D721Med (cell line): Measurements from ENCODE around the gene TTLL8.

Experiments used
- DNase-seq: peaks from one replicate; pipeline ENCODE4 v3.0.0; 2011; ENCODE audit warnings: low spot score; ENCODE audit not compliant: insufficient read length
- FAIRE-seq: peaks from 2 replicates; lab custom pipeline; 2011; peaks lifted over from hg19 to GRCh38; lab: Jason Lieb, UNC
- TF ChIP-seq, protein P1 (sequence below): IDR thresholded peaks from 2 replicates; pipeline ENCODE4 v1.5.1; 2012; ENCODE audit warnings: mild to moderate bottlenecking, control low read depth; ENCODE audit not compliant: insufficient read depth; ENCODE audit errors: missing control alignments

The TTLL8 gene

DNA sequence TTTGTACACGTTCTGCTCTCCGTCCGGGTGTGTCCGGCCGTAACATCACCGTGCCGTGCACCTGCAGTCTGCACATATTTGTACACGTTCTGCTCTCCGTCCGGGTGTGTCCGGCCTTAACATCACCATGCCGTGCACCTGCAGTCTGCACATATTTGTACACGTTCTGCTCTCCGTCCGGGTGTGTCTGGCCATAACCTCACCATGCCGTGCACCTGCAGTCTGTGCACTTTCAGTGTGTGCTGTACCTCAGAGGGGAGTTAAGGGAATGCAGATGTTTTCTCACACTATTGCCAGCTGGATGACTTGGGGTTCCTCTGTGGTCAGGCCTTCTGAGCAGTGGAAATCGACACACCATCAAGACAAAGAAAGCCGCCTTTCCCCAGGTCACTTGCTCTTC lies 4.2 kb downstream of the TTLL8 start:
- TF ChIP-seq, protein P1, sequence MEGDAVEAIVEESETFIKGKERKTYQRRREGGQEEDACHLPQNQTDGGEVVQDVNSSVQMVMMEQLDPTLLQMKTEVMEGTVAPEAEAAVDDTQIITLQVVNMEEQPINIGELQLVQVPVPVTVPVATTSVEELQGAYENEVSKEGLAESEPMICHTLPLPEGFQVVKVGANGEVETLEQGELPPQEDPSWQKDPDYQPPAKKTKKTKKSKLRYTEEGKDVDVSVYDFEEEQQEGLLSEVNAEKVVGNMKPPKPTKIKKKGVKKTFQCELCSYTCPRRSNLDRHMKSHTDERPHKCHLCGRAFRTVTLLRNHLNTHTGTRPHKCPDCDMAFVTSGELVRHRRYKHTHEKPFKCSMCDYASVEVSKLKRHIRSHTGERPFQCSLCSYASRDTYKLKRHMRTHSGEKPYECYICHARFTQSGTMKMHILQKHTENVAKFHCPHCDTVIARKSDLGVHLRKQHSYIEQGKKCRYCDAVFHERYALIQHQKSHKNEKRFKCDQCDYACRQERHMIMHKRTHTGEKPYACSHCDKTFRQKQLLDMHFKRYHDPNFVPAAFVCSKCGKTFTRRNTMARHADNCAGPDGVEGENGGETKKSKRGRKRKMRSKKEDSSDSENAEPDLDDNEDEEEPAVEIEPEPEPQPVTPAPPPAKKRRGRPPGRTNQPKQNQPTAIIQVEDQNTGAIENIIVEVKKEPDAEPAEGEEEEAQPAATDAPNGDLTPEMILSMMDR = no peak
- no peak for DNase-seq
- FAIRE-seq = no peak

DNA sequence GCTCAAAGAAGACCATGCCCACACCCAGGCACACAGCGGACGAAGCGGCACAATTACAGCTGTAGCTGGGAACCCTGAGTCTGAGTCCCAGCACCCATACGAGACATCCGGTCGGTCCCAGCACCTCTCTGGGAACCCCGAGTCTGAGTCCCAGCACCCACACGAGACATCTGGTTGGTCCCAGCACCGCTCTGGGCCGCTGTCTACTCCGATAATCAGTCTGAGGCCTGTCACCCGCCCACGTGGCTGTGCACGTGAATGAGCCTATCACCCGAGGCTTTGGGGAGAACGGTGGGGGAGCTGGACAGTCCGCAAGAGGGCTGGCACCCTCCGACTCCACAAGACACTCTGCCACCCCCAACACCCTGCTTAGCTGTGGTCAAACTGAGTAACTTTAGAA lies 6.2 kb downstream of the TTLL8 start:
- FAIRE-seq (no peak), DNase-seq (no peak)
- TF ChIP-seq, protein P1 = no peak

DNA sequence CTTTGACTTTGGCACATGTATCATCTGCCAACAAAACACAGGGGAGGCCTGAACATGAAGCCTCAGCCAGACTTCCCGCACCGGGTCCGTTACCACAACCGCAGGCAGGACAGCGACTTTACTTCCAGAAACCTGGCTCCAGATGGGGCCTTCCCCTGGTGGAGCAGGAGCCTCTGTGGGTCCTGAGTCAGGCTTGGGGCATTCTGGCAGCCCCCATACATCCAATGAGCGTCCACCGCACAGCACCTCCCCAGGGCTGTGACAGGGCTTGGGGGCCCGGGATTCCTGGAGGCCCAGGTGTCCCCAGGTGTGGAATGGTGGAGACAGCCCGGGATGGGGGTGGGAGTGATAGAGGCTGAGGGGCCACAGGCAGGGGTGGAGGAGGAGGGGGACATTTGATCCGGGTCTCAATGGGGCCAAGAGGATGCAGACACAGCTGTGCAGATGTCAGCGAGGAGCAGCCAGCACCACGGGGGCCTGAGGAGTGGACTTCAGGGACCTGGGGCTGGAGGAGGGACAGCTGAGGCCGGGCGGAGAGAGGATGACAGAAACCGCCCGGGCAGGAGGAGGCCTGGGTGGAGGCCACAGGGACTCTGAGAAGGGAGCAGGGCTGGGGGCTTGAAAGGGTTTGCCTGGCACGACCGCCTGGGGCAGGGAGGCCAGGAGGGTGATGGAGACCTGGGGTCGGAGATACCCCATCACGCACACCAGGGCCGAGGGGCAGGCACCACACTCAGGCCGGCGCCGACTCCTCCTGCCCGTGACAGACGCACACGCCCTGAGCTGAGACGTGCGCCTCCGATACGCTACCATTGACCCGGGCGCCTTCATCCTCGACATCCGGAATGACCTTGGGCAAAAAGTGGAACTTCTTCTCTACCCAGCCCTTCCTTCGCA lies 8.6 kb downstream of the TTLL8 start:
- no peak for FAIRE-seq
- TF ChIP-seq, protein P1 = no peak
- DNase-seq = no peak

DNA sequence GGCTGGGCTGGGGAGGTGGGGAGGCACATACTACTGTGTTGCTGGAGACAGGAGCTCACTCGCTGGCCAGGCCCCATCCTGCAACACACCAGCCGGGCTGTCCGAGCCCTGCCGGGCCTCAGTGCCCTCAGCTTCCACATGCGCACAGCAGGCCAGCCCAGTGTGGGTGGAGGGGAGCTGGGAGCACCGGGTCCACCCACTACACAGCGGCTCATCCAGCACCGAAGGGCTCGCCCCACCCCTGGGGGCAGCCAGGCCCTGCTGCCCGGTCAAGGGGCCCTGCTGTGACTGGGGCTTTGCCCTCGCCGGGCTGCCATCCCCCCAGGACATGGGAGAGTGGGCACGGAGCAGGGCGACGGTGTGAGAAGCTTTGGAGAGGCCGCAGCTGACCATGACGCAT lies 9.3 kb downstream of the TTLL8 start:
- no peak for DNase-seq
- TF ChIP-seq, protein P1 = no peak
- FAIRE-seq = no peak

DNA sequence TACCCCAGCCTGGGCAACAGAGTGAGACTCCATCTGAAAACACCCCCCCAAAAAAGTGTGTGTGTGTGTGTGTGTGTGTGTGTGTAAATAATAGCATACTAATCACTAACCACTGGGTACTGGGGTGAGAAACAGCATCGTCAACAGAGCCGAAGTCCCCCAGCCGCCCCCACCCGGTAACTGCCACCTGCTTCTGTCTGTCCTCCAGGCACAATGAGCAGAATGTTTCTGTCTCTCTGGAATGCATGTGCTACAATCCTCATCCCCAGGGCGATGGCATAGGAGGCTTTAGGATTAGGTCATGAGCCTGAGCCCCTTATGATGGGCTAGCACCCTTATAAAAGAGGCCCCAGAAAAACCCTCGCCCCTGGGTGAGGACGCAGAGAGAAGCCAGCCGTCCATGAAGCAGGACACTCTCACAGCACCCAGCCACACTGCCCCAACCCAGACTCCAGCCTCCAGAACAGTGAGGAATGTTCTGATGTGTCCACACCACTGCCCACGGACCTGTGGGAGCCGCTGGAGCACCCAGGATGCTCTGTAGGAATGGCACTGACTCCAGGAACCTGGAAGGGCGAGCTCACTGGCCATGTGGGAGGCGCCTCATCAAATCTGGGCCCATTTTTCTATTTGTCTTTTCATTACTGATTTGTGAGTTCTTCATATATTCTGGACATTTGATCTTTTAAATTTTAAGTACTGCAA lies 9.9 kb downstream of the TTLL8 start:
- DNase-seq (no peak), FAIRE-seq (no peak)
- TF ChIP-seq, protein P1 = no peak

DNA sequence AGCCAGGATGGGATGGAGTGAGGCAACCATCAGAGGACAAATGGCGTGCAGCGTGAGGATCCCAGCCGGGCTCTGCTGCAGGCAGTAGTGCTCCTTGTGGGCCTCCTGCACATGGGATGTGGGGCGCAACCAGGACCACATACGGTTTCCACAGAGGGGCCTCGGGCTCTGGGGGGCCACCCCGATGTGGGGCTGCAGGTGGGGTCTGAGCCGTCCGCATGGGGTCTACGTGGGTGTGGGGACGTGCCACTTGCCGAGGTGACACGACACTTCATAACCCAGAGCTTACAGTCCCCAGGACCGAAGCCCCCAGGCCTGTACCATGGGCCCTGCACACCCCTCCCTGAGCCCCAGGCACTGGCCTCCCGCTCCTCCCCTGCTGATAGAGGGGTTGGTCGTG lies 10.8 kb downstream of the TTLL8 start:
- DNase-seq (no peak), FAIRE-seq (no peak)
- TF ChIP-seq, protein P1 = no peak
